Measurements from ENCODE around the gene TLL2.

Gene TLL2

DNA sequence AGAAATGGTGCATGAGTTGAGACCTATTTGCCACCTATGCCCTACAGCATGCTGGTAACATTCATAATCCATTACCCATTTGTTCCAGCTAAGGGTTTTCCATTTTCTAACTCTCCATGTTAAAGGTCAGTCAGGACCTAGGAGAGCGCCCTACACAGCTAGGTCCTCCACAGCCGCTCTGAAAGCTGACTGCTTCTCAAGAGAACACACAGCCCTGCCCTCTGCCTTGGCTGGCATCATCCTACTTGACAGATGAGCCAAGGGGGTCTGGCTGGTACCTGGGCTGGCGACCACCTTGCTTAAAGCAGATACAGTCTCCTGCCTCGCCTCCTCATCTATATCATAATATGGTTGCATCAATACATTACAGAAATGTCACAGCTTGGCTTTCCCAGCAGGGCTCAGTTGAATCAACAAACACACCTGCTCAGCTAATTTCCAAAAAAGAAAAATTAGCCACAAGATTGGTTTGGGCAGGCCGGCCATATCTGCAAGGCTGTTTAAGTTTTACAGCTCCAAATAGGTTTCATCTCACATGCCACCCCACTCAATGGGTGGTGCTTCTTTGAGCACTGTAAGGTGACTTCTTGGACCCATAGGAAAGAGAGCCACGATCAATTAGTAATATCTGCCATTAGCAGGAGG is 17.3 kb downstream of the TLL2 start:
- TF ChIP-seq GATA3 (IDR thresholded peaks at IDR 0.05; ENCODE audit: low read depth, low read length) (no peak), GATA2 (IDR thresholded peaks at IDR 0.05; ENCODE audit: low read depth, low read length) (no peak)

DNA sequence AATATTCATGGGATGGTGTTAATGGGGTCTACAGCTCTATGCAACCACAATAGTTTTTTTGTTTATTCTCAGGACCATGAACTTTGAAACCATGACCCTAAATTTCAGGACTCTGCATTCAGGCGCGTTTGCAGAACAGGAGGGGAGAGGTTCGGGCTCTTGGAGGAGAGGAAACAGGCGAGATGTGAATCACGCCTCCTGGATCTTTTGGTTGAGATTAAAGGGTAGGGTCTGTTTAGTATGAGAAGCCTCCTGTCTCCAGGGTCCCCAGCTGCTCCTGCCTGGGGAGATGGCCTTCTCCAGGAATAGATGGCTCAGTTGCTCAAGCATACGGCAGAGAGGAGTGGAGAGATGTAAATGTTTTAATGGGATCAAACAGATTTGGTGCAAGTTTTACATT is 18.2 kb downstream of the TLL2 start:
- TF ChIP-seq GATA3 (IDR thresholded peaks at IDR 0.05; ENCODE audit: low read depth, low read length) (no peak), GATA2 (IDR thresholded peaks at IDR 0.05; ENCODE audit: low read depth, low read length) (no peak)

- TF ChIP-seq GATA3 (IDR thresholded peaks at IDR 0.05; ENCODE audit: low read depth, low read length) (no peak), GATA2 (IDR thresholded peaks at IDR 0.05; ENCODE audit: low read depth, low read length) (no peak)
Observed at GRCh38 chr10:96494694-96495093, 19.0 kb downstream of the TLL2 start.

DNA sequence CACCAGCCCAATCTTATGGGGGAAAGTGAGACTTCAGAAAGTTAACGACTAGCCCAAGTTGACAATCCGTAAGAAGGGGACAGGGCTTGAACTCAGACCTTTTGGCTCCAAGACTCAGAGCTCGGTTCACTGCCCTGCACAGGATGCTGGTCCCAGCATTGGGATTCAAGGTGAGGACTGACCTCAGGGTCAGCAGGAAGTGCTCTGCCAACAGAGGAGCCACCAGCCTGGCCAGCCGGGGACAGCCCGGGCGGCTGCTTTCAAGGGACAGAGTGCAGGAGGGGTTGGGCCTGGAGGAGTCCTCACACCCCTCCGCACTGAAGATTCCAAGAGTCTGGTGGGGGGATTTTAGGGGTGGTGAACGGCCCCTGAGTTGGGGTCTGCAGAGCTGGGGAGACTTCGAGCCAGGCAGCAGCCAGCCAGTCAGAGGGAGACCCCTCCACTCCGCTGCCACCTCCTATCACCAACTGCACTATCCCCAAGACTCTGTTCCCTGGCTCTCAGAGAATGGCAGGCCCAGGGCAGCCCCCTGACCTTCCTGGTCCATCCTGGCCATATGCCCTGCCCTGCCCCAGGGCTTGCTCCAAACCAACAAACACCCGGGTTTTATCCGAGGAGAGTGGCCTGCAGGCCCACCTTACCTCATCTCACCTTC is 19.7 kb downstream of the TLL2 start:
- TF ChIP-seq GATA3 (IDR thresholded peaks at IDR 0.05; ENCODE audit: low read depth, low read length) (no peak), GATA2 (IDR thresholded peaks at IDR 0.05; ENCODE audit: low read depth, low read length) (no peak)

- TF ChIP-seq GATA3 (IDR thresholded peaks at IDR 0.05; ENCODE audit: low read depth, low read length) (no peak), GATA2 (IDR thresholded peaks at IDR 0.05; ENCODE audit: low read depth, low read length) (no peak)
Observed at GRCh38 chr10:96493254-96493653, 20.5 kb downstream of the TLL2 start.

DNA sequence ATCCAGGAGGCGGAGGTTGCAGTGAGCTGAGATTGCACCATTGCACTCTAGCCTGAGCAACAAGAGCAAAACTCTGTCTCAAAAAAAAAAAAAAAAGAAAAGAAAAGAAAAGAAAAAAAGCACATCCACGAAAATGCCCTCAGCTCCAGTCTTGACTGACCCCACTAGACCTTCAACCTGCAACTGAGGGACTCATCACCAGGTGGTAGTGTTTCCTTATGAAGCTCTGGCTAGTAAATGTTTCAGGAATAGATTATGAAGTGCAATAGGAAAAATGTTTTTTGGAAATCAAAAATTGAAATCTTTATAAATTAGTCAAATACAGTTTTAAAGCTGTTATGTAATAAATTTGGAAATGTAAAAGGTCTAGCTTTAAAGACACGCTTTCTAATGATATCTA is 22.4 kb downstream of the TLL2 start:
- TF ChIP-seq GATA2 (IDR thresholded peaks at IDR 0.05; ENCODE audit: low read depth, low read length) = no peak
- no peak for TF ChIP-seq GATA3 (IDR thresholded peaks at IDR 0.05; ENCODE audit: low read depth, low read length)

- TF ChIP-seq GATA3 (IDR thresholded peaks at IDR 0.05; ENCODE audit: low read depth, low read length) = no peak
- no peak for TF ChIP-seq GATA2 (IDR thresholded peaks at IDR 0.05; ENCODE audit: low read depth, low read length)
Observed at GRCh38 chr10:96488161-96488935, 25.4 kb downstream of the TLL2 start.

- TF ChIP-seq GATA2 (IDR thresholded peaks at IDR 0.05; ENCODE audit: low read depth, low read length) (no peak), GATA3 (IDR thresholded peaks at IDR 0.05; ENCODE audit: low read depth, low read length) (no peak)
Observed at GRCh38 chr10:96482815-96483588, 30.7 kb downstream of the TLL2 start.

- TF ChIP-seq GATA2 (IDR thresholded peaks at IDR 0.05; ENCODE audit: low read depth, low read length) = no peak
- no peak for TF ChIP-seq GATA3 (IDR thresholded peaks at IDR 0.05; ENCODE audit: low read depth, low read length)
Observed at GRCh38 chr10:96478355-96478754, 35.4 kb downstream of the TLL2 start.

- TF ChIP-seq GATA3 (IDR thresholded peaks at IDR 0.05; ENCODE audit: low read depth, low read length) (no peak), GATA2 (IDR thresholded peaks at IDR 0.05; ENCODE audit: low read depth, low read length) (no peak)
Observed at GRCh38 chr10:96473866-96474265, 39.9 kb downstream of the TLL2 start.

DNA sequence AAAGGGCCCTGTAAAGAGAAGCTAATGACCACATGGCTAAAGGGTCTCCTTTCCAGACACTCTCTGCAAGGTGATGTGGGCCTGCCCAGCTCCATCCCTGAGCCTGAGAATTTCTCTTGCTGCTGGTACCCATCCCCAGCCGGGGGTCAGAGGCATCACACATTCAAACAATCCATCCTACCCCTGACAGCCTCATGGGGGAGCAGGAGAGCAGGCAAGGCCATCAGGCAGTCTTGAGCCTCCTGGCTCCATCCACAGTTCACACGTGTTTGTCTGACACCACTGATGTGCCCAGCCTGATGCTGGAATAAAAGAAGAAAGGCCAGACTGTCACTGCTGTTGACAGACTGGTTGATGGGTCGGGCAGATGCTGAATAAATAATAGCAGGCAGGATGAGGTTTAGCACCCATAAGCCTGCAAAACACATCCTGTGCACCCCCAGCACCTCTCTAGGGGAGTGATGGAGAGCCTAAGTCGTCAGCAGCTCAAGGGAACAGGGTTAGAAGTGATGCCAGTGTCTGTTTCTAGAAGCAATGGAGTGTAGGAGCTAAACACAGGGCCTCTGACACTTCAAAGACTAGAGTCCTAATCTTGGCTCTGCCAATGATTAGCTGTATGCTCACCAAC is 43.5 kb downstream of the TLL2 start:
- TF ChIP-seq GATA3 (IDR thresholded peaks at IDR 0.05; ENCODE audit: low read depth, low read length) (no peak), GATA2 (IDR thresholded peaks at IDR 0.05; ENCODE audit: low read depth, low read length) (no peak)

- TF ChIP-seq GATA3 (IDR thresholded peaks at IDR 0.05; ENCODE audit: low read depth, low read length) = no peak; the same call in 1 of the 2 replicates
- TF ChIP-seq GATA2 (IDR thresholded peaks at IDR 0.05; ENCODE audit: low read depth, low read length) = peak; percentile 89
Observed at GRCh38 chr10:96468845-96469244, 44.9 kb downstream of the TLL2 start.

DNA sequence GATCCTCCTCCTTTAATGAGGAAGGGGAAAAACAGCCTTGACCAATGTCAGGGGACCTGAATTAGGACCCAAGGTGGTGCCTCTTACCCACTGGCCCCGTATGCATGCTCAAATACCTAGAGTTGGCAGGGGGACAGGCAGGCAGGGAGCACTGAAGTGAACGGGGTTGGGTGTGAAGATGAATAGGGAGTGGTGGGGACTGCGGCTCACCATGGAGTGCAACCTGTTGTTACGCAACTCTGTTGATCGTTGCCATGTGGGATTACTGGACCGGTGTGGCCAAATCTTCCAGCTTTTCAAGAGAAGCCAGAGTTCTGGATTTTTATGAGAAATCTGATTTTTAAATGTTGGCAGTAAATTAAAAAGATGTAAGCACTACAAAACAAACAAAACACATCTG is 48.1 kb downstream of the TLL2 start:
- TF ChIP-seq GATA2 (IDR thresholded peaks at IDR 0.05; ENCODE audit: low read depth, low read length) (no peak), GATA3 (IDR thresholded peaks at IDR 0.05; ENCODE audit: low read depth, low read length) (no peak)

GRCh38 chr10:96463562-96463961 is 50.2 kb downstream of the TLL2 start:
- TF ChIP-seq GATA3 (IDR thresholded peaks at IDR 0.05; ENCODE audit: low read depth, low read length) (no peak), GATA2 (IDR thresholded peaks at IDR 0.05; ENCODE audit: low read depth, low read length) (no peak)

All from SH-SY5Y (cell line).